ENCODE measurements around the gene CHIC2.

DNA sequence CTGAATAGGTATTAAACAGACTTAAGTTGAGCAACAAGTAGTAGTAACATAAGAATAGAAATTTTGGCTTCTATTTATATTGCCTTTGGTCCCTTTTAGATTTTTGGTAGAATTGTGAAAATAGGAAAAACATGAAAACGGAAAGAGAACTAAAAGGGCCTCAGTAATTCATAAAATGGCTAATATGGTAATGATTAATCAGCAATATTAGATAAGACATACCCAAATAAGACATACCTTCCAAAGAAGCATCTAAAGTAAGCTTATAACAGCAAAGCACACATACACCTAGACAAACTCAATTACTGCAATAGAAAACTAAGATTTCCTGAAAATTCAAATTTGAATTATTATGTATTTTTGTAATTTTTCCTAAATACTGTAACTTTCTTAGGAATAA, 46.4 kb downstream of the CHIC2 start:
- TF ChIP-seq TCF7L2 (IDR thresholded peaks at IDR 0.05; ENCODE audit: borderline replicate concordance, low read depth, low read length) (no peak), ZNF610 (tag by site-specific recombination; IDR thresholded peaks at IDR 0.05; ENCODE audit: borderline replicate concordance) (no peak), ZNF169 (tag by site-specific recombination; IDR thresholded peaks at IDR 0.05) (no peak), GLI2 (tag by site-specific recombination; IDR thresholded peaks at IDR 0.05; ENCODE audit: borderline replicate concordance, low read depth) (no peak), ZNF366 (tag by site-specific recombination; conservative IDR thresholded peaks at IDR 0.05) (no peak), ZNF138 (tag by site-specific recombination; IDR thresholded peaks at IDR 0.05; ENCODE audit: borderline replicate concordance) (no peak), TRIM28 (IDR thresholded peaks at IDR 0.05; ENCODE audit: borderline replicate concordance, low read length) (no peak), ZBTB8A (tag by site-specific recombination; IDR thresholded peaks at IDR 0.05) (no peak), ZBTB21 (tag by site-specific recombination; IDR thresholded peaks at IDR 0.05) (no peak), ZNF175 (tag by site-specific recombination; IDR thresholded peaks at IDR 0.05) (no peak), YY1 (tag by site-specific recombination; IDR thresholded peaks at IDR 0.05) (no peak)
